GM13977 (cell line): Measurements from ENCODE around the gene GSC2.

Experiments used
- DNase-seq: peaks from one replicate; pipeline ENCODE4 v3.0.0; 2012; ENCODE audit warnings: low spot score
- in situ Hi-C: fragments of 300-500 bp; cut with MboI; formaldehyde crosslinking; loops from one replicate; pipeline ENCODE4 v1.12.0; 2022; ENCODE audit warnings: low sequenced_read_pairs, low pct_unique_long_range_greater_than_20kb, mixed read lengths, inconsistent platforms; ENCODE audit not compliant: unreplicated experiment
- TF ChIP-seq, protein P1 (sequence below): IDR thresholded peaks from 2 replicates; pipeline ENCODE4 v1.5.1; 2012; ENCODE audit warnings: mild to moderate bottlenecking, control low read depth; ENCODE audit not compliant: insufficient read depth; ENCODE audit errors: extremely low read depth, missing control alignments

Gene GSC2

DNA sequence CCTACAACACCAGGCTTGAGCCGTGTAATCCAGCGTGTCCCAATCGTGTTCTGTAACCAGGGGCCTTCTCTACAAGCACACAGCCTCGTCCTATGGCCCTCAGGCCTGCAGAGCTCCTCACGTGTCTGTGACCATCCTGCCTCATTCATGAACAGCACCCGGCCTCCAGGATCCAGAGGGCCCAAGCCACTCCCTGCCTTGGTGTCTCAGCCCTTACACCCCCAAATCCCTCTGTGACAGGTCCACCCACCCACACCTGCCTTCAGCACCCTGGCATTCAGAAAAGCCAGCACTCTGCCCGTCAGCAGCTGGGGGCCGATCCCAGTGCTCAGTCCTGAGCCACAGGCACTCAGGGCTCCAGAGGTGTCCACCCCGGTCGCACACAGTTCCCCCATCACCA lies 13.2 kb downstream of the GSC2 start:
- in situ Hi-C loops, result no loop called here
- TF ChIP-seq, protein P1, sequence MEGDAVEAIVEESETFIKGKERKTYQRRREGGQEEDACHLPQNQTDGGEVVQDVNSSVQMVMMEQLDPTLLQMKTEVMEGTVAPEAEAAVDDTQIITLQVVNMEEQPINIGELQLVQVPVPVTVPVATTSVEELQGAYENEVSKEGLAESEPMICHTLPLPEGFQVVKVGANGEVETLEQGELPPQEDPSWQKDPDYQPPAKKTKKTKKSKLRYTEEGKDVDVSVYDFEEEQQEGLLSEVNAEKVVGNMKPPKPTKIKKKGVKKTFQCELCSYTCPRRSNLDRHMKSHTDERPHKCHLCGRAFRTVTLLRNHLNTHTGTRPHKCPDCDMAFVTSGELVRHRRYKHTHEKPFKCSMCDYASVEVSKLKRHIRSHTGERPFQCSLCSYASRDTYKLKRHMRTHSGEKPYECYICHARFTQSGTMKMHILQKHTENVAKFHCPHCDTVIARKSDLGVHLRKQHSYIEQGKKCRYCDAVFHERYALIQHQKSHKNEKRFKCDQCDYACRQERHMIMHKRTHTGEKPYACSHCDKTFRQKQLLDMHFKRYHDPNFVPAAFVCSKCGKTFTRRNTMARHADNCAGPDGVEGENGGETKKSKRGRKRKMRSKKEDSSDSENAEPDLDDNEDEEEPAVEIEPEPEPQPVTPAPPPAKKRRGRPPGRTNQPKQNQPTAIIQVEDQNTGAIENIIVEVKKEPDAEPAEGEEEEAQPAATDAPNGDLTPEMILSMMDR, result no peak
- DNase-seq, result no peak

DNA sequence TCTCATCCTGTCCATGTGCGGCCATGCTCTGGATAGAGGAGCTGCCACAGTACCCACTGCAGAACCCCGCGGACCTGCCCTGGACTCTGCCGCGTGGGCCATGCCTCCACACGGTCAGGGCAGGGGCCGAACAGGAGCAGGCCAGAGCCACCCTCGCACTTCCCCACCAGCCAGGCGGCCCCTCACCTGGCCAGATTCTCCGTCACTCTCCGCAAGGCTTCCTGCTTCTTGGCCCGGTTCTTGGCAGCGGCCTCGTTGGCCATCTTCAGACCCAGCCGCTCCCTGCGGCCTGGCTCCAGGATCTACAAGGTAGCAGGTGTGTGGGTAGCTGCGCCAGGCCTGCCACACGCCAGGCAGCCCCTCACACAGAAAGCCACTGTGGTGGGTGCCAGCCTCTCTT lies 15.2 kb downstream of the GSC2 start:
- TF ChIP-seq, protein P1, result no peak
- no peak for DNase-seq
- in situ Hi-C loops, result no loop called here

DNA sequence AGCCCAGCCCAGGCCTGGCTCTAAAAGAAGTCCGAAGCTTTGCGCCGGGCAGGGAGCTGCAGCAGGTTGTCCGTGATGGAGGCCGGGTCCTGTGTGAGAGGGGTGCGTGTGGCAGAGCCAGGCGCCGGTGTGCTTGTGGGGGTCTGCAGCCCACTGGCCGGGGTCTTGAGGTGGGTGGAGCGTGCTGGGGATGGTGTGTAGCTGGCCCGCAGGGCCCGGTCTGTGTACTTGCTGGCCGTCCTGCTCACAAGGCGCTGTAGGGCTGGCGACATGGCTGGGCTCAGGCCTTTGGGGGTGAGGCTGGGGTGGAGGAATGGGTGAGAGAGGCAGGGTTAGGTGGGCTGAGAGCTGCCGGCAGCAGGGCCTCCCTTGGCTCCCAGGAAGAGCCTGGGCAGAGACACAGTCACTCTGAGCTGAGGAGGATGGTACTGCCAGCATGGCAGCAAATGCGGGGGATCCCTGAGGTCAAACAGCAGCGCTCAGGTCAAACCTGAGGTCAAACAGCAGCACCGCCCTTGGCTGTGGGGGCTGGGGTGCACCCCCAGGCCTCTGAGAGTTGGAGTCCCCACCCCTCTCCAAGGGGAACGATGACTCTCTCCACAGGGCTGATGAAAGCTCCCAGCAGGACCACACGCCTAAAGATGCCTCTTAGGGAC lies 15.8 kb downstream of the GSC2 start:
- TF ChIP-seq, protein P1, result no peak
- in situ Hi-C loops, result no loop called here
- no peak for DNase-seq

DNA sequence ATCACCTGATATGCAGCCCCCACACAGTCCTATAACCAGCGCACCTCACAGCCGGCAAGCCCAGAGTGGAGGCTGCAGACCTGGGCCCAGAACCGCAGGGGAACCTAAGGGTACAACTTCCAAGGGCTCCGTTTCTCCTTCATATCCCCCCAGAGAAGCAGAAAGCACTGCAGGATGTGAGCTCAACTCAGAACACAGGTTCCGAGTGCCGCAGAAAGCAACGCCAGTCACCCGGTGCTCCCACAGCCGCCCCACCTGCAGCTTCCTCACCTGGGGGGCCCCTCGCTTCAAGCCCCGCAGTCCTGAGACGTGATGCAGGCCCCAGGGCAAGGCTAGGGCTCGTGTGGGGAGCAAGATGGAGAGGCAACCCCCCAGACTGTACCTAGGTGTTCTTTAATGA lies 16.5 kb downstream of the GSC2 start:
- TF ChIP-seq, protein P1, result no peak
- in situ Hi-C loops, result no loop called here
- no peak for DNase-seq

DNA sequence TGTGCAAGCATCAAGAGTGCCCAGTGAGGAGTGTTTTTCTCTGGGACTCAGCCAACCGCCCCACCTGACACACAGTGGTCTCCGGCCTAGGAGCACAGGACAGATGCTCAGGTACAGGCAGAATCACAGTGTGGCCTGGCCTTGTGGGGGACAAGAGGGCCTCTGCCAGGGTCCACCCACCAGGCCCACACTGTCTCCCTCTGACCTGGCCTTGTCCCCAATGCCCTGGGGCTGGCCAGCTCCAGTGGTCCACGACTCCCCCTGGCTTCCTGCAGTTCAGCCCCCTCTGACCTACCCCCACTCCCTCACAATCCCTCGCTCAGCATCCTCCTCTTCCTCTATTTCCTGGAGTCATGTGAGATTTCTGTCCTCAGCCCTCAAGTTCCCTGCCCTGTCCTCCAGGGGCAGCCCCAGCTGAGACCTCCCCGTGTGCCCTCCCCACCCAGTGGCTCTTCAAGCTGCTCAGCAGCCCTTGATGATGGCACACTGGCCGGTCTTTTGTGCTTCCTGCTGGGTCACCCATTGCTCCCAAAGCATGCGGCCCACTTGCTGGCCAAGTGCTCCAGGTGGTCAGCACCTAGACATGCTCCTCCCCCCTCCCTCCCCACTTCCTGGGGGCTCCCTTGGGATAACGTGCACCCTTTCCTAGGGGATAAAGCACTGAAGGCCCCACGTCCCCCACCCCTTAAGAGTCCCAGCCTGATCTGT lies 17.2 kb downstream of the GSC2 start:
- in situ Hi-C loops, result no loop called here
- TF ChIP-seq, protein P1, result no peak
- DNase-seq, result no peak

DNA sequence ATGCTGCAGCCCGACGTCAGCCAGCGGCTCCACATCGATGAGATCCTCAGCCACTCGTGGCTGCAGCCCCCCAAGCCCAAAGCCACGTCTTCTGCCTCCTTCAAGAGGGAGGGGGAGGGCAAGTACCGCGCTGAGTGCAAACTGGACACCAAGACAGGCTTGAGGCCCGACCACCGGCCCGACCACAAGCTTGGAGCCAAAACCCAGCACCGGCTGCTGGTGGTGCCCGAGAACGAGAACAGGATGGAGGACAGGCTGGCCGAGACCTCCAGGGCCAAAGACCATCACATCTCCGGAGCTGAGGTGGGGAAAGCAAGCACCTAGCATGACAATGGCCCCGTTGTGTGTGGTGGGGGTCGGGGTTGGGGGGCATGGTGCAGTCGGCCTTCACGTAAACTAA lies 17.9 kb downstream of the GSC2 start:
- TF ChIP-seq, protein P1, result no peak
- DNase-seq, result no peak
- in situ Hi-C loops, result no loop called here

DNA sequence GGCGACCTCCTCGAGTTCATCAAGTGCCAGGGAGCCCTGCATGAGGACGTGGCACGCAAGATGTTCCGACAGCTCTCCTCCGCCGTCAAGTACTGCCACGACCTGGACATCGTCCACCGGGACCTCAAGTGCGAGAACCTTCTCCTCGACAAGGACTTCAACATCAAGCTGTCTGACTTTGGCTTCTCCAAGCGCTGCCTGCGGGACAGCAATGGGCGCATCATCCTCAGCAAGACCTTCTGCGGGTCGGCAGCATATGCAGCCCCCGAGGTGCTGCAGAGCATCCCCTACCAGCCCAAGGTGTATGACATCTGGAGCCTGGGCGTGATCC lies 18.4 kb downstream of the GSC2 start:
- in situ Hi-C loops, result no loop called here
- DNase-seq, result no peak
- TF ChIP-seq, protein P1, result no peak
